Naive thymus-derived CD8-positive, alpha-beta T cell (primary cell): ENCODE results near the gene SMTN. TPM values are rescaled to one million over a fixed set of nuclear protein-coding genes. Genes with fewer than 3 reads are reported as not detected.
A peak's percentile ranks its signal among the peaks of the same experiment; 100 is the strongest.

Experiments
- ATAC-seq, 2 donors: fragments of 150-1000 bp; cut with Tn5 transposase in 1 of 2; sonication (Bioruptor Pico), chemical (Tn5 transposase) in 1 of 2; 1 replicate in 1 of 2; 2 replicates in 1 of 2; pipeline ENCODE4 v1.10.0; 2021; ENCODE audit warnings: mild to moderate bottlenecking in 2 of 2, moderate library complexity in 2 of 2
- POLR2A ChIA-PET: fragments of 350-600 bp; sonication (Branson Sonifier 250); formaldehyde crosslinking; loops from one replicate; lab custom pipeline; 2021; ENCODE audit warnings: antibody characterized with exemption; lab: Charles Lee
- DNase-seq, 10 donors: peaks; one replicate each; pipeline versions ENCODE4 v3.0.0 to v3.0.0-alpha.2; 2020 to 2022
- H3K27ac Mint-ChIP-seq, 10 donors: one replicate each; pipeline ENCODE4 v1.8.0; 2020 to 2022; ENCODE audit warnings: mild to moderate bottlenecking in 10 of 10, mixed read lengths in 10 of 10, moderate library complexity in 4 of 10, inconsistent platforms in 1 of 10
- H3K27me3 Mint-ChIP-seq, 5 donors: one replicate each; pipeline ENCODE4 v1.8.0; 2021 to 2022; ENCODE audit warnings: mixed read lengths in 5 of 5
- H3K36me3 Mint-ChIP-seq, 3 donors: one replicate each; pipeline ENCODE4 v1.8.0; 2020 to 2022; ENCODE audit warnings: mixed read lengths in 3 of 3, mild to moderate bottlenecking in 2 of 3, inconsistent platforms in 1 of 3
- H3K4me1 Mint-ChIP-seq, 4 donors: one replicate each; pipeline ENCODE4 v1.8.0; 2021 to 2022; ENCODE audit warnings: mixed read lengths in 4 of 4
- H3K4me3 Mint-ChIP-seq, 10 donors: one replicate each; pipeline ENCODE4 v1.8.0; 2020 to 2022; ENCODE audit warnings: mild to moderate bottlenecking in 10 of 10, mixed read lengths in 10 of 10, moderate library complexity in 6 of 10, inconsistent platforms in 1 of 10
- H3K9me3 Mint-ChIP-seq, 9 donors: one replicate each; pipeline ENCODE4 v1.8.0; 2020 to 2022; ENCODE audit warnings: mixed read lengths in 9 of 9, mild to moderate bottlenecking in 3 of 9, inconsistent platforms in 1 of 9, moderate library complexity in 1 of 9
- polyA plus RNA-seq, 3 donors: library from polyadenylated mRNA; unstranded; fragments of 300-500 nt; fragmentation: Illumina TruSeq; gene quantifications; one replicate each; pipeline ENCODE4 v1.2.3, GENCODE V29; 2021
- total RNA-seq, 8 experiments: library from RNA in 2 of 8; stranded (reverse) in 2 of 8; gene quantifications; one replicate each; pipeline ENCODE4 v1.2.3 and lab custom pipeline; 2021 to 2026

The SMTN gene
- total and polyA plus RNA-seq, 5 experiments from 2014 or later = 1.1 to 4.5 (median 2.0) TPM; not detected in 1

GRCh38 chr22:31086703-31087330, 5.7 kb downstream of the SMTN start:
- ATAC-seq (no peak), DNase-seq (no peak)
- Mint-ChIP-seq H3K27ac (peak overlapping the region in 1 of 10 donors; percentile 53), H3K27me3 (no peaks in the 10 kb centered on the region), H3K4me3 (peak overlapping the region in 3 of 10 donors; percentile 20 to 38 (median 33)), H3K4me1 (peaks cover 17 to 31% (median 28%) of the 10 kb centered on the region in 4 donors), H3K36me3 (no peaks in the 10 kb centered on the region), H3K9me3 (no peaks in the 10 kb centered on the region)
- POLR2A ChIA-PET = interaction anchor here (0.6 to 6.2 kb wide), 2 partner anchors 141 to 165 kb away, joined by 4 to 35 read pairs; no protein-coding TSS in a partner anchor

- DNase-seq (no peak), ATAC-seq (no peak)
- H3K4me1 Mint-ChIP-seq = peaks cover 10 to 22% (median 19%) of the 10 kb centered on the region in 4 donors
- no peaks in the 10 kb centered on the region for H3K9me3 Mint-ChIP-seq
- POLR2A ChIA-PET = interaction anchor here (0.8 to 0.9 kb wide), 2 partner anchors 72 to 185 kb away, joined by 3 read pairs; partner anchors contain the start of gene RNF185
- H3K27ac Mint-ChIP-seq = no peak overlapping the region
- peak overlapping the region in 1 of 10 donors; percentile 15 for H3K4me3 Mint-ChIP-seq
- no peaks in the 10 kb centered on the region for H3K27me3 Mint-ChIP-seq
- H3K36me3 Mint-ChIP-seq = no peaks in the 10 kb centered on the region
These were observed 6.7 kb downstream of the SMTN start for GRCh38 chr22:31087744-31088215.

- DNase-seq (no peak), ATAC-seq (no peak)
- Mint-ChIP-seq H3K36me3 (no peaks in the 10 kb centered on the region), H3K9me3 (no peaks in the 10 kb centered on the region), H3K4me1 (peaks cover 8 to 16% (median 12%) of the 10 kb centered on the region in 4 donors), H3K4me3 (peak overlapping the region in 1 of 10 donors; percentile 15), H3K27me3 (no peaks in the 10 kb centered on the region), H3K27ac (no peak overlapping the region)
- POLR2A ChIA-PET = interaction anchor here (0.9 kb wide), 1 partner anchor 184 kb away, joined by 3 read pairs; no protein-coding TSS in a partner anchor
These were observed 7.3 kb downstream of the SMTN start for GRCh38 chr22:31088233-31088986.

GRCh38 chr22:31089160-31090100, 8.3 kb downstream of the SMTN start:
- H3K4me3 Mint-ChIP-seq = no peak overlapping the region
- peak in 2 of 10 donors; percentile 27 to 31 for DNase-seq
- no peak overlapping the region for H3K27ac Mint-ChIP-seq
- no peaks in the 10 kb centered on the region for H3K27me3 Mint-ChIP-seq
- no peaks in the 10 kb centered on the region for H3K36me3 Mint-ChIP-seq
- POLR2A ChIA-PET = no interaction called here
- H3K9me3 Mint-ChIP-seq = no peaks in the 10 kb centered on the region
- ATAC-seq = no peak
- H3K4me1 Mint-ChIP-seq = peaks cover under 1 to 7% (median 4%) of the 10 kb centered on the region in 4 donors

GRCh38 chr22:31090217-31091085, 9.3 kb downstream of the SMTN start:
- no peaks in the 10 kb centered on the region for H3K9me3 Mint-ChIP-seq
- no peaks in the 10 kb centered on the region for H3K36me3 Mint-ChIP-seq
- no peak for DNase-seq
- no peak overlapping the region for H3K27ac Mint-ChIP-seq
- peaks cover 0 to 3% (median 1%) of the 10 kb centered on the region in 4 donors for H3K4me1 Mint-ChIP-seq
- no peaks in the 10 kb centered on the region for H3K27me3 Mint-ChIP-seq
- no peak overlapping the region for H3K4me3 Mint-ChIP-seq
- POLR2A ChIA-PET = no interaction called here
- no peak for ATAC-seq

GRCh38 chr22:31091106-31091975, 10.2 kb downstream of the SMTN start:
- POLR2A ChIA-PET = no interaction called here
- no peak for DNase-seq
- peaks cover 0 to 3% (median under 1%) of the 10 kb centered on the region in 4 donors for H3K4me1 Mint-ChIP-seq

GRCh38 chr22:31092161-31092560, 11.0 kb downstream of the SMTN start:
- H3K36me3 Mint-ChIP-seq = no peaks in the 10 kb centered on the region
- no peak overlapping the region for H3K4me3 Mint-ChIP-seq
- no peak overlapping the region for H3K27ac Mint-ChIP-seq
- peaks cover 0 to 3% (median under 1%) of the 10 kb centered on the region in 4 donors for H3K4me1 Mint-ChIP-seq
- ATAC-seq (no peak), DNase-seq (no peak)
- no peaks in the 10 kb centered on the region for H3K9me3 Mint-ChIP-seq
- POLR2A ChIA-PET = no interaction called here
- no peaks in the 10 kb centered on the region for H3K27me3 Mint-ChIP-seq

More at GRCh38 chr22:31091106-31091975, 10.2 kb downstream of the SMTN start:
- Mint-ChIP-seq H3K4me3 (no peak overlapping the region), H3K27me3 (no peaks in the 10 kb centered on the region), H3K9me3 (no peaks in the 10 kb centered on the region), H3K36me3 (no peaks in the 10 kb centered on the region), H3K27ac (no peak overlapping the region)
- no peak for ATAC-seq

- Mint-ChIP-seq H3K9me3 (no peaks in the 10 kb centered on the region), H3K27ac (no peak overlapping the region), H3K4me1 (peaks cover 0 to 3% (median under 1%) of the 10 kb centered on the region in 4 donors), H3K36me3 (no peaks in the 10 kb centered on the region), H3K4me3 (no peak overlapping the region), H3K27me3 (no peaks in the 10 kb centered on the region)
- no peak for ATAC-seq
- no peak for DNase-seq
- POLR2A ChIA-PET = no interaction called here
These were observed 12.2 kb downstream of the SMTN start for GRCh38 chr22:31093086-31093850.

GRCh38 chr22:31094021-31094551, 13.0 kb downstream of the SMTN start:
- no peak for ATAC-seq

GRCh38 chr22:31094741-31095140, 13.6 kb downstream of the SMTN start:
- ATAC-seq (no peak), DNase-seq (no peak)
- Mint-ChIP-seq H3K27me3 (no peaks in the 10 kb centered on the region), H3K4me3 (no peak overlapping the region), H3K9me3 (no peaks in the 10 kb centered on the region), H3K4me1 (no peaks in the 10 kb centered on the region), H3K36me3 (no peaks in the 10 kb centered on the region), H3K27ac (peak overlapping the region in 1 of 10 donors; percentile 25)
- POLR2A ChIA-PET = interaction anchor here (1.0 kb wide), 1 partner anchor 12 kb away, joined by 3 read pairs; the partner anchor contains the start of gene SELENOM

More at GRCh38 chr22:31094021-31094551, 13.0 kb downstream of the SMTN start:
- Mint-ChIP-seq H3K27ac (peak overlapping the region in 1 of 10 donors; percentile 53), H3K4me1 (peaks cover 0 to 1% (median under 1%) of the 10 kb centered on the region in 4 donors), H3K4me3 (no peak overlapping the region), H3K27me3 (no peaks in the 10 kb centered on the region), H3K36me3 (no peaks in the 10 kb centered on the region), H3K9me3 (no peaks in the 10 kb centered on the region)
- no peak for DNase-seq
- POLR2A ChIA-PET = interaction anchor here (0.6 to 1.0 kb wide), 2 partner anchors 13 to 22 kb away, joined by 3 read pairs; partner anchors contain the start of gene SELENOM
